ENCODE data around the gene UGT1A9.

The UGT1A9 gene

DNA sequence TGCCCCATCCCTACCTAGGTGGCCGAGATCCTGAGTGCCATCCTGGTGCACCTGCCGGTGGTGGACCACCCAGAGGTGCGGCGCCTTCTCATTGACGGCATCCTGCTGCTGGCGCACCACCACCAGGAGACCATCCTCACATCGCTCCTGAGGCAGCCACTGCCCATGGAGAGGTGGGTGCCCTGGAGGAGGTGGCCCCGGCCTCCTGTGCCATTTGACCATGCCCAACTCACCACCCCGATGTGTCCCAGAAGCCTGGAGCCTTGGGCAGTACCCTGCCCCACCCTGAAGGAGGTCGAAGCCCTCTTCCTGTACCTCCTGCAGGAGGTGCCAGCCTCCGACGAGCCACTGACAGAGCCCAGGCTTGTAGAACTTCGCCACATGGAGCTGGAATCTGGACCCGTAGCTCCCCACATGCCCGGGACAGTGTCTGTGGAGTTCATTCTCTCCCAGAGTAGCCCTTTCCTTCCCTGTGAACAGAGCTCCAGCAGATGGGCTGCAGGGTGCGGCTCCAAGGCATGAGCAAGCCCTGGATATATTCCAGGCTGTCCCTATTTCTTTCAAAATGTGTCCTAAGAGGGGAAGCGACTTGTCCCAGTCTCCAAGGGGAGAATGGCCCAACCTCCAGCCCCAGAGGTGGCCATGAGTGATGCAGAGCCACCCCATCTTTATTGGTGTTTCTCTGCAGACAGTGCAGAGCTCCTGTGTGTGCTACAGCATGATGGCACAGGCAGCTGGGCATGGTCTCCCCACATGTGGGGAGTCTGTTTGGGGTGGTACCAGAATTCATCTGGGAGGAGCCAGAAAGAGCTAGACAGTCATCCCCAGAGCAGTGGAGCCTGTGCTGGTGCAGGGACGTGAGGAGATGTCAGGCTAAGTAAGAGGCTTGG is 148.4 kb downstream of the UGT1A9 start:
- no peak for DNase-seq

DNA sequence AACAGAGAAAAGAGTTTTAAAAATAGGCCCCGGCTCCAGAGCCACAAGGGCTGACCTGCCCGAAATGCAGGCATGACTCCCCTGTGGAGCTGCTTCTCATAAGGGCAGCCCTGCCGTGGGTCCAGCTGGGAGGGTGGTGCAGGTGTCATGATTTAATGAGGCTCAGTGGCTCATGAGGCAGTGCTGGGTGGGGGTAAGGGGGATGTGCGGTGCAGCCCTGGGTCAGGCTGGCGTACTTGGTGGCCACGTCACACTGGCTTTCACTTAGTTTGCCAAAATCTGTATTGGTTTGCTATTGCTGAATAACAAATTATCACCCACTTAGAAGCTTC is 149.0 kb downstream of the UGT1A9 start:
- DNase-seq, result no peak

DNA sequence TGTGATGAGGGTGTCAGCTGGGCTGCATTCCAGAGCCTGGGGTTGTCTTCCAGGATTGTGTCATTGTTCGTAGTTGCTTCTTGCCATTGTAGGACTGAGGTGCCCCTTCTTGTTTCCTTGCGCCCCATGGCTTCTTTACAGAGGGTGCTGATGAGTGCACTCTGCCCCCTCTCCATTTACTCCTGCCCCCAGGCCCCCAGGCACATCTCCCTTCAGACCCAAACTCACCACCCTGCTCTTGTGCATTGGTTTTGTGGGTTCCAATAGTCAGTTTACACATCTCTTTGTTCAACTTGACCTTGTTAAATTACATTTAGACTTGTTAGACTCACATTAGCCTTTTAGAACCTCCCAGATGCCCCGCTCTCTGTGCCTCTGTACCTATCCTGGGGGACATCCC is 149.5 kb downstream of the UGT1A9 start:
- no peak for DNase-seq

DNA sequence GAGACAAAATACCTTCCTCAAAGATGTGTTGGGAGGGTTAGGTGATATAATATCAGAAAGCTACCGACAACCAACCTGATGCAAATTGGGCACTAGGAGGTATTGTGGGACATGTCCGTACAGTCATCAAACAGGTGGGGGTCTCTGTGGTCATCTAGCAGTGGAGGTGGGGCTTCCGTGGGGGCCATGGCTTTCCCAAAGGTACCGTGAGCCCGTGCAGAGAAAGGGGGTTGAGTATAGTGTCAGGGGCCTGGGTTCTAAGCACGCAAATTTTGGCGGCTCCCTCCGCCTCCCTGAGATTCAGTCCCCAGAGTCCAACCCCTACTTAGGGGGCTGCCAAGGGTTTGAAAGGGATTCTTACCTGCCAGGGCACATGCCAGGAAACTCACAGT is 150.0 kb downstream of the UGT1A9 start:
- DNase-seq, result no peak

DNA sequence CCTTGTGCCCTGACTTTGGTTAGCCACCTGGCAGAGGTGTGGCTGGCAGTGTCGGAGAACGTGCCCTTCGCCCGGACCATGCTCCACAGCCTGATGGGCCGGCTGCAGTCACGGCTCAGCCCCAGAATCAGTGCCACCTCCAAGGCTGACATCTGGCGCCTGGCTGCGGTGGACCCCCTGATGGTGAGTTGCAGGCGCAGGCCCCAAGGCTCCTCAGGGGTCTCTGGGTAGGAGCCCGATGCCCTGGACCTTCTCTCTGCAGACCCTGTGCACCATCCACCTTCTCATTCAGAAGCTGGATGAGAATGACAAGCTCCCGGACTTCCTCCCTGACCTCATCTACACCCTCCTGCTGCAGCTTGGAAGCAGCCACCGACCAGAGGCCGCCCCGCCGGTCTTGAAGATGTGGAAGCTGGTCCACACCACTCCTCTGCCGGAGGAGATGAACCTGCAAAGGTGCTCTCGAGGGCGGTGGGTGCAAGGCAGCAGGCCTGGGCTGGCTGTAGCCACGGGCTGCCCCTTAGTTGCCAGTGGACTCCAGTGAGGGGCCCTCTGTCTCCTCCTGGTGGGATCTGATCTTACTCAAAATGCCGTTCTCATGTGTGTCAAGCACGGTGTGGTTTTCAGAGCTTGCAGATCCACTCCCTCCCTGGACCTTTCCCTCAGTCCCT is 150.5 kb downstream of the UGT1A9 start:
- DNase-seq, result no peak

All from CD4-positive, alpha-beta T cell treated with Interleukin-17A for 4 hours (primary cell).